HEK293 (cell line): Measurements from ENCODE around the gene RBMS1.

ENCODE experiments used
- SP2 ChIP-seq: fragments of 450-650 bp; formaldehyde crosslinking; IDR thresholded peaks from 2 replicates; pipeline ENCODE4 v1.5.1; 2016; ENCODE audit warnings: missing biosample characterization, missing genetic modification characterization
- ZNF302 ChIP-seq: fragments of 450-650 bp; formaldehyde crosslinking; IDR thresholded peaks from 2 replicates; pipeline ENCODE4 v1.5.1; 2016; ENCODE audit warnings: missing biosample characterization, missing genetic modification characterization, low read depth
- ZNF350 ChIP-seq: fragments of 450-650 bp; formaldehyde crosslinking; IDR thresholded peaks from 2 replicates; pipeline ENCODE4 v1.5.0; 2017; ENCODE audit warnings: missing biosample characterization, mild to moderate bottlenecking, missing genetic modification characterization
- ZNF558 ChIP-seq: fragments of 450-650 bp; formaldehyde crosslinking; IDR thresholded peaks from 2 replicates; pipeline ENCODE4 v1.5.1; 2016; ENCODE audit warnings: missing biosample characterization, missing genetic modification characterization
- TF ChIP-seq, protein P1 (sequence below): fragments of 450-650 bp; formaldehyde crosslinking; IDR thresholded peaks from 2 replicates; pipeline ENCODE4 v1.5.1; 2016; ENCODE audit warnings: missing biosample characterization, missing genetic modification characterization

DNA sequence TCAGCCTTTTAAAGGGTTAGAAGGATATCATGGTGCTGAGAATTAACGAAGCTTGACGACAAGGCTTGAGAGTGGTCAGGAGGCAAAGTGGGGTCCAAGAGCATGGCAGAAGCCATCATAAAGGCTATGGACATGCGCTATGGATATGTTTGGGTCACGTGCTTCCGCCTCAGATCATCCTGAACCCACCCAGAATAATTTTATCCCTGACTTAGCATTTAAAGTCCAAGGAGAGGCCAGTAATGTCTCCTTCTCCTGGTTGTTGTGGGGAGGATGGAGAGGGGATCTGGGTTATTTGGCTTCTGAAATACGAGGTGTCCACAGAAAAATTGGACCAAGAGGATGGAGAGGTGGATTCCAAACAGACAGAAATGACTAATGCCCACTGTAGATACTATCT lies 38.8 kb upstream of the RBMS1 start:
- TF ChIP-seq ZNF350 (tag by site-specific recombination) (no peak), ZNF558 (tag by site-specific recombination) (no peak), SP2 (no peak), ZNF302 (tag by site-specific recombination) (no peak)
- TF ChIP-seq, protein P1, sequence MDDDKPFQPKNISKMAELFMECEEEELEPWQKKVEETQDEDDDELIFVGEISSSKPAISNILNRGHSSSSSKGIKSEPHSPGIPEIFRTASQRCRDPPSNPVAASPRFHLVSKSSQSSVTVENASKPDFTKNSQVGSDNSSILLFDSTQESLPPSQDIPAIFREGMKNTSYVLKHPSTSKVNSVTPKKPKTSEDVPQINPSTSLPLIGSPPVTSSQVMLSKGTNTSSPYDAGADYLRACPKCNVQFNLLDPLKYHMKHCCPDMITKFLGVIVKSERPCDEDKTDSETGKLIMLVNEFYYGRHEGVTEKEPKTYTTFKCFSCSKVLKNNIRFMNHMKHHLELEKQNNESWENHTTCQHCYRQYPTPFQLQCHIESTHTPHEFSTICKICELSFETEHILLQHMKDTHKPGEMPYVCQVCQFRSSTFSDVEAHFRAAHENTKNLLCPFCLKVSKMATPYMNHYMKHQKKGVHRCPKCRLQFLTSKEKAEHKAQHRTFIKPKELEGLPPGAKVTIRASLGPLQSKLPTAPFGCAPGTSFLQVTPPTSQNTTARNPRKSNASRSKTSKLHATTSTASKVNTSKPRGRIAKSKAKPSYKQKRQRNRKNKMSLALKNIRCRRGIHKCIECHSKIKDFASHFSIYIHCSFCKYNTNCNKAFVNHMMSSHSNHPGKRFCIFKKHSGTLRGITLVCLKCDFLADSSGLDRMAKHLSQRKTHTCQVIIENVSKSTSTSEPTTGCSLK (tag by site-specific recombination), result no peak
